NB4 (cell line): ENCODE data around the gene CTNNA3.

ENCODE experiments used
- MYC ChIP-seq: IDR thresholded peaks from 2 replicates; pipeline ENCODE4 v1.6.1; 2011; ENCODE audit warnings: low read depth, low read length
- TF ChIP-seq, protein P1 (sequence below): IDR thresholded peaks from one replicate; pipeline ENCODE4 v1.5.1; 2012; ENCODE audit warnings: low read depth, low read length

DNA sequence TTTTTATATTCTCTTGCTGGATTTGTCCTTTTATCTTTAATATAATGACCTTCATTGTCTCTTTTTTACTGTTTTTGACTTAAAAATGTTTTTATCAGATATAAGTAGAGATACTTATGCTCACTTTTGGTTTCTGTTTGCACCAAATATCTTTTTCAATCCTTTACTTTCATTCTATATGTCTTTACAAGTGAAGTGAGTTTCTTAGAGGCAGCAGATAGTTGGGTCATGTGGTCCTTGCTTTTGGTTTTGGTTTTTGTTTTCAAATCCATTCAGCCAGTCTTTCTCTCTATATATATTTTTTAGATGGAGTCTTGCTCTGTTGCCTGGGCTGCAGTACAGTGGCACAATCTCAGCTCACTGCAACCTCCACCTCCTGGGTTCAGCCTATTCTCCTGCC lies 1702.5 kb downstream of the CTNNA3 start:
- TF ChIP-seq, protein P1, sequence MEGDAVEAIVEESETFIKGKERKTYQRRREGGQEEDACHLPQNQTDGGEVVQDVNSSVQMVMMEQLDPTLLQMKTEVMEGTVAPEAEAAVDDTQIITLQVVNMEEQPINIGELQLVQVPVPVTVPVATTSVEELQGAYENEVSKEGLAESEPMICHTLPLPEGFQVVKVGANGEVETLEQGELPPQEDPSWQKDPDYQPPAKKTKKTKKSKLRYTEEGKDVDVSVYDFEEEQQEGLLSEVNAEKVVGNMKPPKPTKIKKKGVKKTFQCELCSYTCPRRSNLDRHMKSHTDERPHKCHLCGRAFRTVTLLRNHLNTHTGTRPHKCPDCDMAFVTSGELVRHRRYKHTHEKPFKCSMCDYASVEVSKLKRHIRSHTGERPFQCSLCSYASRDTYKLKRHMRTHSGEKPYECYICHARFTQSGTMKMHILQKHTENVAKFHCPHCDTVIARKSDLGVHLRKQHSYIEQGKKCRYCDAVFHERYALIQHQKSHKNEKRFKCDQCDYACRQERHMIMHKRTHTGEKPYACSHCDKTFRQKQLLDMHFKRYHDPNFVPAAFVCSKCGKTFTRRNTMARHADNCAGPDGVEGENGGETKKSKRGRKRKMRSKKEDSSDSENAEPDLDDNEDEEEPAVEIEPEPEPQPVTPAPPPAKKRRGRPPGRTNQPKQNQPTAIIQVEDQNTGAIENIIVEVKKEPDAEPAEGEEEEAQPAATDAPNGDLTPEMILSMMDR, result no peak
- no peak for TF ChIP-seq MYC
